ENCODE data around the gene HOXB6.
A peak's percentile ranks its signal among the peaks of the same experiment; 100 is the strongest.

The HOXB6 gene

DNA sequence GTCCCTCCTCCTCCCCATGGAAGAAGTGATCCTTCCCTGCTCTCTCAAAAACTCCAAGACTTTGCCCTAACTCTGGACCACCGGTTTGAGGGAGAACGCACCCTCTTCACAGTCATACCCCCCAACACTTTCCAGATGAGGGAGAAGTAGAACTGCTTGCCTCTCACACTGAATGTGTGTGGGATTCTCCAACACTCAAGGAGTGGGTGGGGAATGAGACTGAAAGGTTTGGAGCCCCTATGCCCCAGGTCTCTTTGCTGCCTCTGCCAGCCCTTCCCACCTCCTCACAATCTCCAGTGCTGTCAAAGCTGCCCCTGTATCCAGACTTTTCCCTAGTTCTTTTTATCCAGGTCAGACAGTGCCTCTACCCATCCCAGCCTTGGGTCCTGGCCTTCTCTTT, 38.1 kb downstream of the HOXB6 start:
- in situ Hi-C loops (cut with HindIII; ENCODE audit: low sequenced_read_pairs) = no loop called here
- TF ChIP-seq, protein P1, sequence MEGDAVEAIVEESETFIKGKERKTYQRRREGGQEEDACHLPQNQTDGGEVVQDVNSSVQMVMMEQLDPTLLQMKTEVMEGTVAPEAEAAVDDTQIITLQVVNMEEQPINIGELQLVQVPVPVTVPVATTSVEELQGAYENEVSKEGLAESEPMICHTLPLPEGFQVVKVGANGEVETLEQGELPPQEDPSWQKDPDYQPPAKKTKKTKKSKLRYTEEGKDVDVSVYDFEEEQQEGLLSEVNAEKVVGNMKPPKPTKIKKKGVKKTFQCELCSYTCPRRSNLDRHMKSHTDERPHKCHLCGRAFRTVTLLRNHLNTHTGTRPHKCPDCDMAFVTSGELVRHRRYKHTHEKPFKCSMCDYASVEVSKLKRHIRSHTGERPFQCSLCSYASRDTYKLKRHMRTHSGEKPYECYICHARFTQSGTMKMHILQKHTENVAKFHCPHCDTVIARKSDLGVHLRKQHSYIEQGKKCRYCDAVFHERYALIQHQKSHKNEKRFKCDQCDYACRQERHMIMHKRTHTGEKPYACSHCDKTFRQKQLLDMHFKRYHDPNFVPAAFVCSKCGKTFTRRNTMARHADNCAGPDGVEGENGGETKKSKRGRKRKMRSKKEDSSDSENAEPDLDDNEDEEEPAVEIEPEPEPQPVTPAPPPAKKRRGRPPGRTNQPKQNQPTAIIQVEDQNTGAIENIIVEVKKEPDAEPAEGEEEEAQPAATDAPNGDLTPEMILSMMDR (IDR thresholded peaks at IDR 0.05; ENCODE audit: low read depth, low read length, missing control alignments) = no peak
- H3K4me3 ChIP-seq (ENCODE audit: low read depth, low read length) = peak overlapping the region; percentile 82
- DNase-seq (ENCODE audit: low read depth) = no peak

DNA sequence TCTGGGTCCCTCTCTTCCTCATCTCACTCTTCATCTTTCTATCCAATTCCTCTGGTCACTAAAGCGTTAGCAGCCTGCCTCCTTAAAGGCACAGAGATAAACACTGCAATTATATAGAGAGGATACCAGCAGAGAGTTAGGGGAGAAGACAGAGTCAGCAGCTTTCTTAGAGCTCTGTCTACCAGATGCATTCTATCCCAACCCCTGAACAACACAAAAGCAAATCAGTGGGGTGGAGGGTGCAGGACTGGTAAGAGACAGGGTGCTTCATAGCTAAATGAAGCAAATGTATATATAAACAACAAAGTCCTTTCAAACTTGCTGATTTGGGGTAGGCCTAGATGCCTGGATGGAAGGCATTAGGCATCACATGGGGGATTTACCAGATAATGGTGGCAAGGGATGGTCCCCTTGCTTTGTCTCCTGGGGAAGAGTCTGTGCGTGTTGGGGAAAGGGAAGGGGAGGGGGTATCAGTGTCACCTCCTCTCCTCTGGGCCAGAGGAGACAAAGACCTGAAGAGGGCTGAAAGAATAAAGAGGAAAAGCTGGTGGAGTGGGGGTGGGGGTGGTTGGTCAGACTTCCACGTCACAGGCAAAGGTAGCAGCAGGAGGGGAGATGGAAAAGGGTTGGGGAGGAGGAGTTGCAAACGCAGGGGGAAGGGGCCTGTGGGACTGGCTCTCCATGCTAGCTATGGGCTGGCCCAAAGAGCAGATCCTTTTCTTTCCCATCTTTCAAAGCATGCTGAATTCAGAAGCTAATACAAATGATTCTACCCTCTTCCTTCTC, 38.7 kb downstream of the HOXB6 start:
- TF ChIP-seq, protein P1 (IDR thresholded peaks at IDR 0.05; ENCODE audit: low read depth, low read length, missing control alignments) = no peak
- H3K4me3 ChIP-seq (ENCODE audit: low read depth, low read length) = peak overlapping the region; percentile 82
- in situ Hi-C loops (cut with HindIII; ENCODE audit: low sequenced_read_pairs) = no loop called here
- DNase-seq (ENCODE audit: low read depth) = no peak

DNA sequence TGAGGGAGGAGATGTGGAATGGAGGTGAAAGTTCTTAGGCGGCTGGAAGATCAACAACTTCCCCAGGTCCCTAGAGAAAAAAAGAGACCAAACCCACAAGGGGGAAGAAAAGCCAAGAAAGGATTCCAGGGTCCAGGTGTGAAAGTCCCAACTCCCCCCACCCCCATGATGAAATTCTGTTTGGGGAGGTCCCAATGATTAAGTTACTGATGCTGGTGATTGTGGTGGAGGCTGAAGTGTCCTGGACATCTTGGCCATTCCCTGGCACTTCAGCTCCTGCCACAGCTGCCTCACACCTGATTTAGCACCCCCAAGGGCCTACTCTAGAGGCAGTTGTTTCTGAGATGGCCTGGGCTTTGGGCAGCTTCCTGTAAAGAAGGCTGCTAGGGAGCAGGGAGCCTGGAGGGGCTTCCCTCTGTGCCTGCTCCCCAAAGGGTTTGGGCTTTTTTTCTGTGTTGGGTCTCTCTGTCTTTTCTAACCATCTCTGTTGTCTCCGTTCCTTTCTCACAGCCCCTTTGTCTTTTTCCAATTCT, 39.7 kb downstream of the HOXB6 start:
- in situ Hi-C loops (cut with HindIII; ENCODE audit: low sequenced_read_pairs) = no loop called here
- peak overlapping the region; percentile 82 for H3K4me3 ChIP-seq (ENCODE audit: low read depth, low read length)
- TF ChIP-seq, protein P1 (IDR thresholded peaks at IDR 0.05; ENCODE audit: low read depth, low read length, missing control alignments) = no peak
- no peak for DNase-seq (ENCODE audit: low read depth)

DNA sequence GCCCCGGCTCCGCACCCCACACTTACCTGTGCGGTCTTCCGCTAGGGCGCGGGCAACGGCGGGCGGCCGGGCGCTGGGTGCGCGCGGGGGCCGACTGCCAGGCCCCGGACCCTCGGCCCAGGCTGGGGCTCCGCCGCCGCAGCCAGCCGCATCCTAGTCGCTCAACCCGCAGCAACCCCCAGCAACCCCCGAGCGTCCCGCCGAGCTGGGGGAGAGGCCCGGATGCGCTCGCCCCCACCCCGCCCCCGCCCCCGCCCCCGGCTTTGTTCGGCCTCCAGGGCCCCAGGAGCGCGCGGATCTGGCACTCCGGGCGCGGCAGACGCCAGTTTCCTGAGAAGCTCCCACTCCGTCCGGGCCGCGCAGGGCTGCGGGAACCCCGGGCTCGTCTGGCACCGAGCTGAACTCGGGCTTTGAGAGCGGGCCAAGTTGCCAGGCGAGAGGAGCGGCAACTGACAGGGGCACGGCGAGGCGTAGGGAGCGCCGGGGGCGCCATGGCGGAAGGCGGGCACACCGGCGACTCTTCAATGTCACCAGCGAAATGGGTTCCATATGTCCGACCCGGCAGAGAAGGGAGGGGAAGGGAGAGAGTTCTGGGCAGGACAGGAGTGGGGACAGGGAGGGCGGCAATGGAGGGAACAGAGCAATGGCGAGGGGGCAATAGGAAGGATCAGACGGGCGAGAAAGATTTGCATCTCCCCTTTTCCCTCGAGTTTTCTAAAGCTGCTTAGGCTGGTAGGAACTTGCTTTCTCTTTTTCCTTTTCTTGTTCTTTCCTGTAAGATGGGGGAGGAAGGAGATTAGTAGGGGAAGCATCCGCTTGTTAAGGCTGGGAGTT, 40.4 kb downstream of the HOXB6 start:
- TF ChIP-seq, protein P1 (IDR thresholded peaks at IDR 0.05; ENCODE audit: low read depth, low read length, missing control alignments) = no peak
- in situ Hi-C loops (cut with HindIII; ENCODE audit: low sequenced_read_pairs) = no loop called here
- DNase-seq (ENCODE audit: low read depth) = no peak
- peak overlapping the region; percentile 82 for H3K4me3 ChIP-seq (ENCODE audit: low read depth, low read length)

DNA sequence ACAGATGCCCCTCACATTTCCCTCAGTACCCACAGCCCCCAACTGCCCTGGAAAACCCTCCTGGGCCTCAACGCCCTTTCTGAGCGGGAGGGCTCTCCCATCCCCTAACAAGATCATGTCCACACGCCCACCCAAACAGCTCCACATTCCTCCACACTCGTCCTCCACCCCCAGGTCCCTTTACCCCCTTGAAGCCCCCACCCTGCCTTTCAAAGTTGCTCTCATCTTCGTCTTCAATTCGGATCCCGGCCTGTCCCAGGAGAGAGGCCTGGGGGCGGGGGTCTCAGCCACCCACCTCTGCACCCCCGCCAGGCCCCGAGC, 41.0 kb downstream of the HOXB6 start:
- in situ Hi-C loops (cut with HindIII; ENCODE audit: low sequenced_read_pairs) = no loop called here
- no peak for DNase-seq (ENCODE audit: low read depth)
- TF ChIP-seq, protein P1 (IDR thresholded peaks at IDR 0.05; ENCODE audit: low read depth, low read length, missing control alignments) = no peak
- H3K4me3 ChIP-seq (ENCODE audit: low read depth, low read length) = peak overlapping the region; percentile 82

DNA sequence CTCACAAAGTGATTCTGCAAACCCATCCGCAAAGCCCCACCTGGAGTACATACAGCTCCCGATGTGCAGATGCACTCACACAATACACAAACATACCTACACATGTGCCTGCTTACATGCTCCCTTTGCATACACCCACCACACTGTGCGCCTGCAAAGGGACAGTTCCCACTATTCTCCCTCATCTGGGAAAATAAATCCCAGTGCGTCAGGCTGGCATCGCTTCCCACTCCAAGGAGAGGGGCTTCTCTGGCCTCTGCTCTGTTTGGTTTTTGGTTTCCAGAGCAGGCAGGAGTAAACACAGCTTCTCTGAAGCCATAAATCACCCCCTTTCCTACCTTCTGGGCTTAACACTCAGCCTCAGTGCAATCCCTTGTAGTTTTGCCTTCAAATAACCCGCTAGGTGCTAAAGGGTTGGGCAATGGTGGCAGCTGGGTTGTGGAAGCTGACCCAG, 41.4 kb downstream of the HOXB6 start:
- H3K4me3 ChIP-seq (ENCODE audit: low read depth, low read length) = peak overlapping the region; percentile 82
- DNase-seq (ENCODE audit: low read depth) = no peak
- TF ChIP-seq, protein P1 (IDR thresholded peaks at IDR 0.05; ENCODE audit: low read depth, low read length, missing control alignments) = no peak
- in situ Hi-C loops (cut with HindIII; ENCODE audit: low sequenced_read_pairs) = no loop called here
